ENCODE data around the gene EIF2D.

EIF2D gene

DNA sequence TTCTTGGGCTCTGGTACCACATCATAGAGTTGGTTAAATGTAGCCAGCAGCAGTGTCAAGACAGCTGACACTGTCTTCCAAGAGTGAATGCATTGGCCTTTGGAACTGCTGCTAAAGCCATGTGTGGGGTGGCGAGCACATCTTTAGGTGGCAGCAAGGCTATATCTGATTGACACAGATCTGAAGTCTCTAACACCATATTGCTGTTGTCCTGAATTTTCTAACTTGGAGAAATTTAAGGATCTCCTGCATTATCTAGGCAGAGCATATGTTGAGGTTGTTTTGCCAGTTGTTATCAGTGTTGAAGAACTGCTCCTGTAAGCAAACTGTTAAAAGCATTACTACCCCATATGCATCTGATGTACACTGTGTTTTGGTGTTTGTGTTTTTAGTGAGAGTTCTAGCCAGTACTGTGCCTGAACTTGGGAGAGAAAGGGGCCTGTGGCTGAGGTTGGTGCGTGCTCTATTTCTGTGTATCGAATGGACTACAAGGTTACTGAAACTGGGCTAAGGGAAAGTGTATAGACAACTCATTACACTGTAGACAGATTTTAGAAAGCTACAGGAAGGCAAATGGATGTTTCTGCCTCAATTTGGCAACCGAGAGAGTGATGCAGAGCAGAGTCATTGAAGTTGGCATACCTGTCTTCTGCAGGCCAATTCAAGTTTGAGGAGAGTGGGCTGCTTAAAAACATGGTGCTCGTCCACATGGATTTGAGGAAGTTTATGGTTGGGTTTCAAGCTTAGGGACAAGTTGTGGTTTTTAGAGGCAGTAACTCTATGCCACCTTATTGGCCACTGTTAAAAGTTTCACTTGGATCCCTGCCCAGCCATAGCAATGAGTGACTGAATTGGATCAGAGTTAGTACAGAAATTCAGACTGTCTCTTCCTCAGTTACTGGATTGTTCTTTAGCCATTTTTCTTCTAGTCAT lies 40.0 kb upstream of the EIF2D start:
- H3K9me3 ChIP-seq (ENCODE audit: severe bottlenecking) = peaks cover 3% of the 10 kb centered on the region
- H3K27ac ChIP-seq = no peak overlapping the region; the same call in 1 of the 2 replicates
- no peak overlapping the region for H3K4me3 ChIP-seq (ENCODE audit: low read depth, low read length)
- TF ChIP-seq, protein P1, sequence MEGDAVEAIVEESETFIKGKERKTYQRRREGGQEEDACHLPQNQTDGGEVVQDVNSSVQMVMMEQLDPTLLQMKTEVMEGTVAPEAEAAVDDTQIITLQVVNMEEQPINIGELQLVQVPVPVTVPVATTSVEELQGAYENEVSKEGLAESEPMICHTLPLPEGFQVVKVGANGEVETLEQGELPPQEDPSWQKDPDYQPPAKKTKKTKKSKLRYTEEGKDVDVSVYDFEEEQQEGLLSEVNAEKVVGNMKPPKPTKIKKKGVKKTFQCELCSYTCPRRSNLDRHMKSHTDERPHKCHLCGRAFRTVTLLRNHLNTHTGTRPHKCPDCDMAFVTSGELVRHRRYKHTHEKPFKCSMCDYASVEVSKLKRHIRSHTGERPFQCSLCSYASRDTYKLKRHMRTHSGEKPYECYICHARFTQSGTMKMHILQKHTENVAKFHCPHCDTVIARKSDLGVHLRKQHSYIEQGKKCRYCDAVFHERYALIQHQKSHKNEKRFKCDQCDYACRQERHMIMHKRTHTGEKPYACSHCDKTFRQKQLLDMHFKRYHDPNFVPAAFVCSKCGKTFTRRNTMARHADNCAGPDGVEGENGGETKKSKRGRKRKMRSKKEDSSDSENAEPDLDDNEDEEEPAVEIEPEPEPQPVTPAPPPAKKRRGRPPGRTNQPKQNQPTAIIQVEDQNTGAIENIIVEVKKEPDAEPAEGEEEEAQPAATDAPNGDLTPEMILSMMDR (IDR thresholded peaks at IDR 0.05; ENCODE audit: low read depth, low read length) = no peak
- no peaks in the 10 kb centered on the region for H3K27me3 ChIP-seq (ENCODE audit: insufficient read depth, low read depth, severe bottlenecking)
- H3K36me3 ChIP-seq = peaks cover 74% of the 10 kb centered on the region
- DNase-seq = no peak

DNA sequence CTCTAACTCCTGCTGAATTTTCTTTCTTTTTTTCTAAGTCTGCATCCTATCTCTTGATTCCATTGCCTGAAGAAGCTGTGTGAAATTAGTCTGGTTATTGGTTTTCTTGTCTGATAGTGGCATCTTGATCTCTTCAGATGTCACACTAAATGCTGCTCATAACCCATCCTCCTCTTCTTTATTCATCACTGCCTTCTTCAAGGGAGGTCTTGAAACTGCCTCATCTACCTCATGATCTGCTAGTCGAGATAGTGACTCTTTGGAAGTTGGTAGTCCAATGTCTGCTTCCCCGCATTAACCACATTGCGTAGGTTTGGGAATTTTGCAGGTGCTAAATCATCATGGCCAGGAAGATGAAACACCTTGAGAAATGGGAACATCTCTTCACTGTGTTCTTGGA lies 38.7 kb upstream of the EIF2D start:
- TF ChIP-seq, protein P1 (IDR thresholded peaks at IDR 0.05; ENCODE audit: low read depth, low read length) = no peak
- no peaks in the 10 kb centered on the region for H3K27me3 ChIP-seq (ENCODE audit: insufficient read depth, low read depth, severe bottlenecking)
- no peak overlapping the region for H3K4me3 ChIP-seq (ENCODE audit: low read depth, low read length)
- peaks cover 85% of the 10 kb centered on the region for H3K36me3 ChIP-seq
- no peak for DNase-seq
- H3K9me3 ChIP-seq (ENCODE audit: severe bottlenecking) = no peaks in the 10 kb centered on the region
- H3K27ac ChIP-seq = peak overlapping the region; percentile 13

DNA sequence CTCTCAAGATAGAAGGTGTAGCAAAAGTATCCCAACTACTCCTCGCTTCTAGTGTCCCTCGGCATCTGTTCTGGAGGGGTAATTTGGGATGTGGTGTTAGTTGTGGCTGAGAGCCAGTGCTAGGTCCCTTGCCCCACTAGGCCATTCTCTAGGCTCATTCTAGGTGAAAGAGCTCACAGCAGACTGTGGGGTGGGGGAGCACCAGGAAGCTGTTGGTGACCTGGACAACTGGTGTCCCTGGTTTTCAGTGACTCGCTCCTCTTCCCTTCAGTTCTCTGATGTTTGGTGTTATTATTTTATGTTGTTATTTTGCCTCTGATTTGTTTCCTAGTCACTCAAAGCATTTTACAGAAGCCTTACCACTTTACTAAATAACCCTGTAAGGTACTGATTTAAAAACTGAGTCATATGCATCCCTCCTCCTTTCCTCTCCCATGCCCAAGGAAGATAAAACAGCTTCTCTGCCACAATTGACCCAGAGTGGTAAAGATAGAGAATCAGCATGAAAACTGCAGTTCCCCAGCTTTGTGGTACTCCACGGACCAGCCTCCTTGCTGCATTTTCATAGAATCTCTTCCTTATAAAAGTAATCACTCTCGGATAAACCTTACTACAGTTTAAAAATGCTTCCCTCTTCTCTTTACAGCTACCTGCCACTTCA lies 37.1 kb upstream of the EIF2D start:
- Histone ChIP-seq H3K36me3 (peaks cover 92% of the 10 kb centered on the region), H3K9me3 (ENCODE audit: severe bottlenecking) (no peaks in the 10 kb centered on the region), H3K4me3 (ENCODE audit: low read depth, low read length) (no peak overlapping the region), H3K27me3 (ENCODE audit: insufficient read depth, low read depth, severe bottlenecking) (no peaks in the 10 kb centered on the region), H3K27ac (peak overlapping the region; percentile 58)
- no peak for DNase-seq
- TF ChIP-seq, protein P1 (IDR thresholded peaks at IDR 0.05; ENCODE audit: low read depth, low read length) = no peak

DNA sequence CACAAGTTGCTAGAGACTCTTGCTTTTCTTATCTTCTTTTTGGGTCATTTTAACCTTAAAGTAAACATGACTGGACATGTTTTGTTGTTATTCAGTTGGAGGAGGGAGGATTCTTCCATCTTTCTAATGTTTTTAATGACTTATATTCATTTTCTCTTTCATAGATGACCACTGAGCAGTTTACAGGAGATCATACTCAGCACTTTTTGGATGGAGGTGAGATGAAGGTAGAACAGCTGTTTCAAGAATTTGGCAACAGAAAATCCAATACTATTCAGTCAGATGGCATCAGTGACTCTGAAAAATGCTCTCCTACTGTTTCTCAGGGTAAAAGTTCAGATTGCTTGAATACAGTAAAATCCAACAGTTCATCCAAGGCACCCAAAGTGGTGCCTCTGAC lies 35.0 kb upstream of the EIF2D start:
- Histone ChIP-seq H3K36me3 (peaks cover 88% of the 10 kb centered on the region), H3K27me3 (ENCODE audit: insufficient read depth, low read depth, severe bottlenecking) (no peaks in the 10 kb centered on the region), H3K27ac (no peak overlapping the region), H3K4me3 (ENCODE audit: low read depth, low read length) (no peak overlapping the region), H3K9me3 (ENCODE audit: severe bottlenecking) (no peaks in the 10 kb centered on the region)
- TF ChIP-seq, protein P1 (IDR thresholded peaks at IDR 0.05; ENCODE audit: low read depth, low read length) = no peak
- DNase-seq = no peak

DNA sequence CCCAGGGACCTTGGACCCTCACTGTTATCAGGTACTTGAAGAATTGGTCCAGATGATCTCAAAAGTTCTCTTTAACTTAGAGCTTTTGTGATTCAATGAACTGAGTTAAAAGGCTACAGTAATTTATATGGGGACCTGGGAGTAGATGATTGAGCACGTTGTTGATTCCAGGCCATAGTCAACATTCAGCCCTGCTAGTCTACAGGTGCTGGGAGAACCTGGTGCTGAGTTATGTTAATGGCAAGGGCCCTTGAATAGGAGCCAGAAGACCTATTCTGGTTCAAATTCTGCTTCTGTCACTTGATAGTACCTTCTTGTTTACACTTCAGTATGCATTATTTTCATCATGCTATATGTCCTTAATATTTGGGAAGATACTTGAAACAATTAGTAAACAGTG lies 34.2 kb upstream of the EIF2D start:
- no peak overlapping the region for H3K4me3 ChIP-seq (ENCODE audit: low read depth, low read length)
- H3K9me3 ChIP-seq (ENCODE audit: severe bottlenecking) = no peaks in the 10 kb centered on the region
- TF ChIP-seq, protein P1 (IDR thresholded peaks at IDR 0.05; ENCODE audit: low read depth, low read length) = no peak
- H3K27ac ChIP-seq = no peak overlapping the region
- H3K36me3 ChIP-seq = peaks cover 88% of the 10 kb centered on the region
- H3K27me3 ChIP-seq (ENCODE audit: insufficient read depth, low read depth, severe bottlenecking) = no peaks in the 10 kb centered on the region
- DNase-seq = no peak
